ENCODE measurements around the gene C16orf96.

Gene C16orf96

GRCh38 chr16:4612977-4613635 is 57.0 kb downstream of the C16orf96 start:
- Mint-ChIP-seq H3K4me1 (peaks cover 13% of the 10 kb centered on the region), H3K4me3 (peak overlapping the region; percentile 77 to 84 (median 84)), H3K27me3 (ENCODE audit: low read depth) (peaks cover 3% of the 10 kb centered on the region), H3K27ac (no peak overlapping the region), H3K9me3 (no peaks in the 10 kb centered on the region), H3K36me3 (ENCODE audit: low read depth) (no peaks in the 10 kb centered on the region)
- TF ChIP-seq, protein P1, sequence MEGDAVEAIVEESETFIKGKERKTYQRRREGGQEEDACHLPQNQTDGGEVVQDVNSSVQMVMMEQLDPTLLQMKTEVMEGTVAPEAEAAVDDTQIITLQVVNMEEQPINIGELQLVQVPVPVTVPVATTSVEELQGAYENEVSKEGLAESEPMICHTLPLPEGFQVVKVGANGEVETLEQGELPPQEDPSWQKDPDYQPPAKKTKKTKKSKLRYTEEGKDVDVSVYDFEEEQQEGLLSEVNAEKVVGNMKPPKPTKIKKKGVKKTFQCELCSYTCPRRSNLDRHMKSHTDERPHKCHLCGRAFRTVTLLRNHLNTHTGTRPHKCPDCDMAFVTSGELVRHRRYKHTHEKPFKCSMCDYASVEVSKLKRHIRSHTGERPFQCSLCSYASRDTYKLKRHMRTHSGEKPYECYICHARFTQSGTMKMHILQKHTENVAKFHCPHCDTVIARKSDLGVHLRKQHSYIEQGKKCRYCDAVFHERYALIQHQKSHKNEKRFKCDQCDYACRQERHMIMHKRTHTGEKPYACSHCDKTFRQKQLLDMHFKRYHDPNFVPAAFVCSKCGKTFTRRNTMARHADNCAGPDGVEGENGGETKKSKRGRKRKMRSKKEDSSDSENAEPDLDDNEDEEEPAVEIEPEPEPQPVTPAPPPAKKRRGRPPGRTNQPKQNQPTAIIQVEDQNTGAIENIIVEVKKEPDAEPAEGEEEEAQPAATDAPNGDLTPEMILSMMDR (IDR thresholded peaks at IDR 0.05; ENCODE audit: unreplicated experiment in 3 of 3) = no peak

DNA sequence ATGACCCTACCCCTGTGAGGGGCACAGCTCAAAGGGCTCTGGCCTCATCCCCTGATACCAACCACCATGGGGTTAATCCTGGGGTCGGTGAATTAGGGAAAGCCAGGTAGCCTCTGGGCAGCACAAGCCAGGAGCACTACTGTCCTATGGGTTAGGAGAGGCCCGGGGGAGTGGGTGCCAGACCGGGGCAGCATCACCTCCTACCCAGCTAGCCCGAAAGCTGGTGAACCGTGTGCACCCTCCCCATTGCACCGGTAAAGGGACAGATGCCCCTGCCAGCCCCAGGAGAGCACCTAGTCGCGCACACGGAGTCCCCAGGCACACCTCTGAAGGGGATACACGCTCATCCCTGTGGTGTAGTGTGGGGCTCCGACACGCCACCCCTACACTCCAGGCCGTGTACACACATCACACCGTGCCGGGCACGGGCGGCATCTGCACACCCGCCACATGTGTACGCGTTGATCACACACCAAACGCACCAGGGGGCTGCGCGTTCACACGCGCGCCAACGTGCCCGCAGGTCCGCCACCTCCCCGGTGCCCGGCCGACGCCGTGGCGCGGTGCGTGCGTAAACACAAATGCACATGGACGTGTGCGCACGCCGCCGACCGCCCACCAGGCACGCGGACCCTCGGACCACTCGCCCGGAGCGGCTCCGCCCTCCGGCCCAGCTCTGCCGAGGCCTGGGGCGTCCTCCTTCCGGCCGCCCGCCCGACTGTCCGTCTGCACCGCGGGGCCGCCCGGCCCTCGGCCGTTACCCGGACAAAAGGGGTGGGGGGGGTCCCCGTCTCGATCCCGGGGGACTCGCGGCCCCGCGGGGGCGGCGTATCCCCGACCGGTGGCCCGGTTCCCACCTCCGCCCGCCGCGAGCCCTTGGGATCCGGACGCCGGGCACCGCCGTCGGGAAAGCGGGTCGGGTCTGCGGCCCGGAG is 57.8 kb downstream of the C16orf96 start:
- TF ChIP-seq, protein P1 (IDR thresholded peaks at IDR 0.05; ENCODE audit: unreplicated experiment in 3 of 3) = no peak
- Mint-ChIP-seq H3K27me3 (ENCODE audit: low read depth) (peaks cover 3% of the 10 kb centered on the region), H3K27ac (no peak overlapping the region), H3K4me3 (peak overlapping the region; percentile 77 to 84 (median 84)), H3K36me3 (ENCODE audit: low read depth) (no peaks in the 10 kb centered on the region), H3K9me3 (no peaks in the 10 kb centered on the region), H3K4me1 (peaks cover 20% of the 10 kb centered on the region)

DNA sequence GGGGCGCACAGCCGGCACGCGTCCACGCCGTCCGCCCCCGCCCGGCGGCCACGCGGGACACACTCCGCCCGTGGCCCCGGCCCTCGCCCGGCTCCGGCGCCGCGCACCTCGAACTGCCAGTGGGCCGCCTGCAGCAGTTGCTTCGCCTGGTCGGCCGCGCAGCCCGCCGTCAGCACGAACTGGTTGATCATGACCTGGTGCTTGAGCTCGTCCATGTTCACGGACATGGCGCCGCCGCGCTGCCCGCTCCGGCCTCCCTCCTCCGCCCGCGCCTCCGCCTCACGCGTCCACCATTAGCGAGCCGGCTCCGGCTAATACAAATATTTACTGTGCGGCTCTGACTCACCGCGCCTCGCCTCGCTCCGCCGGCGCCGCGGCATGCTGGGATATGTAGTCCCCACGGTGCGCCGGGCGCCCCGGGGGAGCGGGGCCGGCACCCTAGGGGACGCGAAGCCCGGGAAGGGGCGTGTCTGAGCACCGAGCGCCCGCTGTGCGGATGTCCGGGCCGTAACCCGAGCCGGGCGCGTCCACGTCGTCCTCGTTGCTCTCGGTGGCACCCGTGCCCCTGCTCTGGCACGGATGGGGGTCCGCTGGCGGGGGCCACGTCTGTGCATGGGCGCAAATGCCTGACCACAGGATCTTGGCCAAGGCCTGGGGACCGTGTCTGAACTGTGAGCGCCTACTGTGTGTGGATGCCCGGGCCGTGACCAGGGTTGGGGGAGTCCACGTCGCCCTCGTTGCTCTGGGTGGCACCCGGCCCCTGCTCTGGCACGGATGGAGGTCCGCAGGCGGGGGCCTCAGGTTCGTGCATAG is 58.6 kb downstream of the C16orf96 start, which contains the start of gene UBALD1:
TSS of gene UBALD1 (minus strand) at position 318 of the 813 bp plus-strand sequence. CDS start at position 227, 91 bp downstream.
- Mint-ChIP-seq H3K4me3 (peak within 1 kb of the TSS; percentile 89 to 97 (median 93)), H3K9me3 (no peaks in the 10 kb centered on the region), H3K27me3 (ENCODE audit: low read depth) (peaks cover 3% of the 10 kb centered on the region), H3K27ac (peak within 1 kb of the TSS; percentile 99), H3K36me3 (ENCODE audit: low read depth) (no peaks in the 10 kb centered on the region), H3K4me1 (peaks cover 20% of the 10 kb centered on the region)
- TF ChIP-seq, protein P1 (IDR thresholded peaks at IDR 0.05; ENCODE audit: unreplicated experiment in 3 of 3) = no peak

GRCh38 chr16:4615384-4616046 is 59.4 kb downstream of the C16orf96 start:
- TF ChIP-seq, protein P1 (IDR thresholded peaks at IDR 0.05; ENCODE audit: unreplicated experiment in 3 of 3) = no peak
- peaks cover 22% of the 10 kb centered on the region for H3K4me1 Mint-ChIP-seq
- no peaks in the 10 kb centered on the region for H3K9me3 Mint-ChIP-seq
- H3K27me3 Mint-ChIP-seq (ENCODE audit: low read depth) = peaks cover 3% of the 10 kb centered on the region
- H3K36me3 Mint-ChIP-seq (ENCODE audit: low read depth) = no peaks in the 10 kb centered on the region
- H3K4me3 Mint-ChIP-seq = peak overlapping the region; percentile 89 to 93 (median 92)
- H3K27ac Mint-ChIP-seq = peak overlapping the region; percentile 99

GRCh38 chr16:4616047-4616811 is 60.1 kb downstream of the C16orf96 start:
- TF ChIP-seq, protein P1 (IDR thresholded peaks at IDR 0.05; ENCODE audit: unreplicated experiment in 3 of 3) = peak; percentile 20 to 45 (median 22)
- H3K27ac Mint-ChIP-seq = peak overlapping the region; percentile 99
- H3K4me3 Mint-ChIP-seq = peak overlapping the region; percentile 89 to 93 (median 92)
- H3K4me1 Mint-ChIP-seq = peaks cover 24% of the 10 kb centered on the region
- no peaks in the 10 kb centered on the region for H3K9me3 Mint-ChIP-seq
- H3K36me3 Mint-ChIP-seq (ENCODE audit: low read depth) = no peaks in the 10 kb centered on the region
- peaks cover 3% of the 10 kb centered on the region for H3K27me3 Mint-ChIP-seq (ENCODE audit: low read depth)

All from nephron (organoid).